ENCODE measurements around the gene FBXO21.
A peak's percentile ranks its signal among the peaks of the same experiment; 100 is the strongest.
"Not testable (repeated sequence)": the region's sequence is repeated elsewhere in the genome, so short reads cannot be mapped to it uniquely, and the experiment has no call there.

The FBXO21 gene

DNA sequence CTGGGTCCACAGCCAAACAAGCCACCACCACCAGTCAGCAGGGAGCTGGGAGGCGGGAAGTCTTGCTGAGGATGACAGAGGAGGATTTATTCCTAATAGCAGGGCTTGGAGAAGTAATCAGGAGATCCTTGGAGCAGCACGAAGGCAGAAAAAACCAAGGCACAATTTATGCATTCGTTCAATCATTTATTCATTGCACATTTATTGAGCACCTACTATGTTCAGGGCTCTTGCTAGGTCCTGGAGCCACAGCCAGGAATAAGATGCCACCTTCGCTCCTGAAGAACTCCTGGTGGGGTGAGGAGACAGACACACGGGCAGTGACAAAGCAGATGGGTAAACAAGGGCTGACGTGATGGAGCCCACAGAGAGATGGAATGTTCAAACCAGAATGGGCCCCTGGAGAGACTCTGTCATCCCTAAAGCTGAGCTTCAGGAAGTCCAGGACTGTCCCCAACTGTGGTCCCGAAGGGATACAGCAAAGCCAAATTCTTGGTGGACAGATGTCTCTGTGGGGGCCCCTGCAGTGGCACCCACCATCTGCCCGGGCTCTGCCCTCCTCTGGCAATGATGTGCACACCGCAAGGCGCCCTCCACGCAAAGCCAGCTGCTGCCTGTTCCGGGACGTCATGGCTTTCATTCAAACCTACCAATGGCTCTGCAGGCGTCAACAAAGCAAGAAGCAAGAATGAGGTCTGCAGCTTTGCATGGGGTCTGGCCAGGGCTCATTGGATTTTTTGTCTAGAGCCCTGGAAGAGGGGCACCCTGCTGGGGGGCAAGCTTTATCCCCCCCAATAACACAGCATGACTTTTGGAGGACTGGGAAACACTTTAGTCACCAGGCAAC lies 88.1 kb downstream of the FBXO21 start:
- no peak for DNase-seq

DNA sequence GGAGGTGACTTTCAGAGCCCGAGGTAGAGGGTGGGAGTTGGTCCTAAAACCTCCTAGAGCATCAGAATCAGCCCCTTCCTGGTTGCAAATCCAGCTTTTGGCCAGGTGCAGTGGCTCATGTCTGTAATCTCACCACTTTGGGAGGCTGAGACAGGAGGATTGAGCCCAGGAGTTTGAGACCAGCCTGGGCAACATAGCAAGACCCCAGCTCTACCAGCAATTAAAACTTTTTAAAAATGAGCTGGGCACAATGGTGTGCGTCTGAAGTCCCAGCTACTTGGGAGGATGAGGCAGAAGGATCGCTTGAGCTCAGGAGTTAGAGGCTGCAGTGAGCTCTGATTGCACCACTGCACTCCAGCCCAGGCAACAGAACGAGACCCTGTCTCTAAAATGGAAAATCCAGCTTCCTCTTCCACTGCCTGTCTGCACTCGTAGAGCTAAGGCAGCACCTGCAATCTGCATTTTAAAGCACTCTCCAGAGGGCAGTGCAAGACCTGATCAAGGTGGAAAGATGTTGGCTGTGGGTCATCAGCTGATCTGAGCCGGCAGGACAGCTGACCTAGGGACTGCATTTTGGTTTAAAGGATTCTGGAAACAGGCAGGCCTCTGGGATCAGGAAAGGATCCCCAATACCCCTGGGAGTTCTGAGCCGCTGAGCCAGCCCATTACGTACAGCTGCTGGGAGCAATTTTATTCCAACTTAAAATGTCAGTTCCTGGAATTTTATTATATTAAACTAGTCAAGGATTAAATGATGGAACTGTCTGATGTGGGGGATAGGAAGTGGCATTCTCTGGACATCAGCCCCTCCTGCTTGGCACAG lies 89.2 kb downstream of the FBXO21 start:
- DNase-seq: no peak

DNA sequence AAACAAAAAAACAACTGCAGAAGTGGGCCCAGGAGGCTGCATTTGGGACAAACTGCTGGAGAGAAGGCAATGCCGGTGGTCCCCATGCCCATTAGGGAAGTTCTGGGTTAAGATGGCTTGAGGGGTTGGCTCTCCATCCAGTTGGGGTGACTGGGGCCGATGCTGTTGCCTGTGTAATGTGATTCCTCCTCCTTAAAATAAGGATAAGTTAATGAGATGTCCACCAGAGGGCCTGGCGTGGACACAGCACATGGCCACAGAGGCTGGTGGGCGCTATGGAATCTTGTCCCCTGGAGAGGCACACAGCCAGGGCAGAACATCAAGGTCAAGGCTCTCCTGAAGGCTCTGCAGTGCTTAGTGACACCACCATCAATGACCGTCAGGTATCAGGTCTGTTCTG lies 90.0 kb downstream of the FBXO21 start:
- peak; percentile 15 for DNase-seq

DNA sequence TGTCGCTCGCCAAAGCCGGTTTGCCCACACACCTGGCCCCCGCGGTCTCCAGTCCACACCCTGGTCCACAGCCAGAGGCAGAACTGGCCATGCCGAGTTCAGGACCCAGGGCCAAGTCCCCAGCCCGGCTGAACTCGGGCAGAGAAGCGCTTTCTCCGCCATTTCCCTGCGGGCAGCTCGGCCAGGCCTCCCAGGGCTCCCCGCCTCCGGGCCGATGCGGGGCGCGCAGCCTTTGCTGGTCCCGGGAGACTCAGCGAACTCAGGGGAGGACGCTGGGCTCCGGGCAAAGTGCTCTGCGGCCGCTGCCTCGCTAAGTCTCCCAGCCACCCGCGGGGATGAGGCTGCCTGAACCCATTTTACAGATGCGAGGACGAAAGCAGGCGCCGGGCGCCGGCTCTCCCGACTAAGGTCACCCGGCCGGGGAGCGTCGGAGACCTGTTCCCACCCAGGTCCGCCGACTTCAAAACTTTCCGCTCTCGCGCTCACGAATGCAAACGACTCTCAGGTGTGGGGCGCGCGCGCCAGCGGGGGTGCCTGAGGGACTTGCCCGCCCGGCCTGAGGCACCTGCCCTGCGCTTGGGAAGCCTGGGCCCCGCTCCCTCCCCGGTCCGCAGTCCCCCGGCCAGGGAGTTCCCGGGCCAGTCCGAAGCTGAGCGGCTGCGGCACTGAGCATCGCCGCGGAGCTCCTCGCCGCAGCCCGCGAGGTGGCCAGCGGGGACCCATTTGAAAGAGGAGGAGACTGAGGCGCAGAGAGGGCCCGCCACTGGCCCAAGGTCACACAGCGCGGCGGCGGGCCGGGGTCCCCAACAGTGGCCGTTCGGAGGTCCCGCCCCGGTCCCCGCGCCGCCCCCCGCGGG lies 91.7 kb downstream of the FBXO21 start:
- DNase-seq: no peak

DNA sequence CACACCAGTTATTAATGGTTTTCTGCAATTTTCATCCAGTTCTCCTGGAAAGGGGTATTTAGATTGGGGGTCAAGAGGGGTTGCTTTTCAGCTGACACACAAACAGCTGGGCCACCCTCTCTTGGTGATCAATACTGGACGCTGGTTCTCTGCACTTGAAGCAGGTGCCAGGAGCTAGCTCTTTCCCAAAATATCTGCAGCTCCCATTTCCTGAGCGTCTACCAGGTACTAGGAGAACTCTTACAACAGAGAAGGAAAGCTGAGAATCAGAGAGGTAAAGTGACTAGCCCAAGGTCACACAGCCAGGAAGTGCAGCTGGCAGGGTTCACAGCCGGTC lies 92.3 kb downstream of the FBXO21 start:
- no peak for DNase-seq

DNA sequence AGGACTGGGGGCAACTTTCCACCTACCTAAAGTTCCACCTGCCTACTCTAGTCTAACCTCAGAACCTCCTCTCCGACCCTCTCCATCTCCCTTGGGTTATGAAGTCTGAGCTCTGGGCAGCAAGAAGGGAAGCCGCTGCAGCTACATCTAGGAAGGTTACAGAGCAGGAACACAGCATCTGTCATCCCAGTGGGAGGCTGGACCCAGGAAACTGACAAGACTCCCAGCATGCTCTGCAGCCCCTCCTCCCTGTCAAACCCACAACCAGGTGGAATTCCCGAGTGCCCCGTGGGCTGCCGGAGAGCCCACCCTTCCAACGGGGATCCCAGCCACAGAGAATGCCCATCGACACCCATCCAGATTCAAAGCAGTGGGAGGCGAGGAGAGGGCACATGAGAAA lies 93.1 kb downstream of the FBXO21 start:
- DNase-seq: no peak

DNA sequence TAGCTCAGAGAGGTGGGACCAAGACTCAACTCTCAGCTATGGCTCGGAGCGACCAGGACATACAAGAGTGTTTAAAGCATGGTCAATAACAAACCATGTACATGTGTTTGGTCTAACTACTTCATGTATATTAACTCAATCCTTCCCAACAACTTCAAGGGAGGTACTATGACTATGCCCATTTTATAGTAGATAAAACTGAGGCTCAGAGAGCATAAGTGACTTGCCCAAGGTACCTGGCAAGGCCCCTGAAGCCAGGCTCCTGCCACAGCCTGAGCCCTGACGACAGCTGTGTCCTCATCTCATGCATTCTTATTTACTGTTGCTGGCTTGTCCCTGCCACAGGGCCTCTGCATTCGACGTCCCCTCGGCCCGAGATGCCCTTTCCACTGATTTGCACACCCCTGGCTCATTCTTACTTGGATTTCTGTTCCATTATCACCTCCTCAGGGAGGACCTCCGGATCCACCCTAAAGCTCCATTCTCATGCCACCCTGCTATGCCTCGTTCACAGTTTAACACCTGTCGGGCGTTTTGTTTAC lies 93.7 kb downstream of the FBXO21 start:
- DNase-seq: no peak

DNA sequence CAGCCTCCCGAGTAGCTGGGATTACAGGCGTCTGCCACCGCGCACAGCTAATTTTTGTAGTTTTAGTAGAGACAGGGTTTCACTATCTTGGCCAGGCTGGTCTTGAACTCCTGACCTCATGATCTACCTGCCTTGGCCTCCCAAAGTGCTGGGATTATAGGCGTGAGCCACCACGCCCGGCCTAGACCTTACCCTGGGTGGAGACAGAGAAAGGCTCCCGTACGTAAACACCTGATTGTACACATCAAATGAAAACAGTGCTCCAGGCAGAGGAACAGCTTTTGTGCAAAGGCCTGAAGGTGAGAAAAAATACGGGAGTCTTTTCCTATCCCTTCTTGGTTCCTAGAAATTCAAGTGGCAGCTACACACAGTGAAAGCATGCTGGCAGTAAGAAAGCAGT lies 95.1 kb downstream of the FBXO21 start:
- not testable (repeated sequence) for DNase-seq

DNA sequence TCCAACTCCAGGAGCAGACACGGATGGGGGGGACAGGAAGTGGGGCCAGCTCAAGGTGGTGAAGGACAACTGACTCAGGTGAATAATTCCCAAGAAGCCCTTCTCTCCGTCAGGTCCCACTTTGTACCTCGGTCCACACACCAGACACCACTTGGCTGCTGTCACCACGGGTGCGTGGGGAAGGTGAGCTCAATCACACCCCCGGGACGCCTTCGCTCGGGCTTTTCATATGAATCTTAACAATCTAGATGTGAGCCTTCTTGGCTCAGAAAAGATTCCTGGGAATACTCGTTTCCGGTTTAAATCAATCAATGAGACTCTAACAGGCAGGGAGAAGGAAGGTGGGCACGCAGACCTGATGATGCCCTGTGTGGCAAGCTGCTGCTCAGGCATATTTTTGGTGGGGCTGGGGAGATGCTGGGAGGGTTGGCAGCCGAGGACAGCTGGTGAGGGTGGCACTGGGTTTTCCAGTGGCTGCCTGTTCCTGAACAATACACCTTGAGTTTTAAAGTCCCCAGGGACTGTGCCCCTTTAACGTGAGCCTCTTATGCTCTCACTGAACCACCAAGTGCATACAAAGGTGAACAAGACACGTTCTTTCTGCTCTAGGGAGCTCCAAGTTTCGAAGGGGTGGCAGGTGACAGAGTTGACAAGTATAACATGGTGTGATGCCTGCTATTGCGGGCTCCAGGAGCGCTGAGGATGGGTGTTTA lies 96.2 kb downstream of the FBXO21 start:
- DNase-seq: no peak

DNA sequence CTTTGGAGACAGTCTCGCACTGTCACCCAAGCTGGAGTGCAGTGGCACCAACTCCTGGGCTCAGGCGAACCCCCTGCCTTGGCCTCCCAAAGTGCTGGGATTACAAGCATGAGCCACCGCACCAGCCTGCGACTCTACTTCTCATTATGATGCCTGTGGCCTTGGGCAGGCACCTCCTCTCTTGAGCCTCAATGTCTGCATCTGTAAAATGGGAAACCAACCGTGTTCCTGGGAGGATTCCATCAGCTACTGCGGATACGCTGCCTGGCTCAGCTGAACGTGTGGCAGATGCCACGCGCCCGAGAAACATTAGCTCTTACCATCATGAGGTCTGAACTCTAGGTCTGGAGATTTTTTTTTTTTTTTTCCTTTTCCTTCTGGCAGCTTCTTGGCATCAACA lies 96.8 kb downstream of the FBXO21 start:
- no peak for DNase-seq

DNA sequence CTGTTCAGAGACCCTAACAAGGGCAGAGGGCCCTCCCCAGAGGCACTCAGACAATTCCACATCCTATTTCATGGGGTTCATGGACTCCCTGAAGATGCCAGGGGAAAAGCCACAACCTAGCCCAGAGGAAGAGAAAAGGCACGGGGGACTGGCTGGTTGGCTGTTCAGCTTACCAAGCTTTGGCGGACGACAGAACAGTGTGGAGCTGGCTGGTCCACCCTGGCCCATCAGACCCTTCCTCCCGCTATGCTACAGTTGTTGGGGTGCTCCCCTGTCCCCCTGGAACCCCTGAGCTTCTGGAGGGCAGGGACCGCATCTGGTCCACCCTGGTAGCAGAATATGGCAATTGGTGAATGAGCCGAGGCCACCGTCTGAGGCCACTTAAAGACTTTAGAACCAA lies 97.4 kb downstream of the FBXO21 start:
- no peak for DNase-seq

DNA sequence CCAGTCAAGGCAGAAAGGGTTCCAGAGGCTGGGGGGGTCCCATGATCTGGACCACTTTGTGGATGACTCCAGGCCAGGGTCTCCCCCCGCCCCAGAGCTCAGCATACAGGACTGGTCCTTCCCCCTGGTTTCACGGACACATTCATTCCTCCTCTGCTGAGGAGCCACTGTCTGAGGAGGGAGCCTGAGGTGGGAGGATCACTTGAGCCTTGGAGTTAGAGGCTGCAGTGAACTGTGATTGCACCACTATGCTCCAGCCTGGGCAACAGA lies 97.8 kb downstream of the FBXO21 start:
- no peak for DNase-seq

Measured in EL (cell line).